ENCODE data around the gene SSX5. TPM values are rescaled to one million over a fixed set of nuclear protein-coding genes. Genes with fewer than 3 reads are reported as not detected.
"Not testable (repeated sequence)": the region's sequence is repeated elsewhere in the genome, so short reads cannot be mapped to it uniquely, and the experiment has no call there.

The SSX5 gene
- total RNA-seq, 1 experiment from 2014 or later = not detected

- H3K18ac ChIP-seq (ENCODE audit: insufficient read length, low read depth, low read length); H2BK5ac ChIP-seq (ENCODE audit: insufficient read length, low read length); H3K4me2 ChIP-seq (ENCODE audit: insufficient read depth, insufficient read length, low read length); H2BK12ac ChIP-seq (ENCODE audit: insufficient read length, low read depth, low read length); H3K56ac ChIP-seq (ENCODE audit: insufficient read length, low read depth, low read length); H3K36me3 Mint-ChIP-seq (ENCODE audit: insufficient read depth in 1 of 3, low read depth in 3 of 3); H3K27me3 ChIP-seq (ENCODE audit: insufficient read depth, low read length); H3K23me2 ChIP-seq (ENCODE audit: insufficient read length, low read depth, low read length, poor library complexity, severe bottlenecking); H2AK5ac ChIP-seq (ENCODE audit: insufficient read length, low read length); H4K5ac ChIP-seq (ENCODE audit: insufficient read length, low read depth, low read length); H3K27ac Mint-ChIP-seq; H3K14ac ChIP-seq (ENCODE audit: insufficient read depth, low read length); H2AFZ ChIP-seq (ENCODE audit: low read length); H3K4ac ChIP-seq (ENCODE audit: low read depth, low read length); H3K4me3 Mint-ChIP-seq; H2BK20ac ChIP-seq (ENCODE audit: low read depth, low read length, poor library complexity, severe bottlenecking); H3T11ph ChIP-seq (ENCODE audit: low read length); H4K20me1 ChIP-seq (ENCODE audit: control insufficient read depth, insufficient read depth, insufficient read length); H3K4me1 ChIP-seq (ENCODE audit: insufficient read depth, low read length); H2BK120ac ChIP-seq (ENCODE audit: low read depth, low read length, poor library complexity, severe bottlenecking); H3K4me1 Mint-ChIP-seq; DNase-seq; H4K91ac ChIP-seq (ENCODE audit: insufficient read length, low read depth, low read length); H4K8ac ChIP-seq (replicated peaks; ENCODE audit: insufficient read length, low read depth, low read length); H3K79me1 ChIP-seq (ENCODE audit: insufficient read depth, low read depth, low read length, poor library complexity, severe bottlenecking); H3K9me3 ChIP-seq (ENCODE audit: control insufficient read depth, low read depth, low read length); H3K23ac ChIP-seq (ENCODE audit: insufficient read length, low read depth, low read length); H3K79me2 ChIP-seq (ENCODE audit: insufficient read depth, low read length); H2BK15ac ChIP-seq (ENCODE audit: low read depth, low read length); H3K9ac ChIP-seq (ENCODE audit: extremely low read depth, insufficient read length, low read length); H3K27me3 Mint-ChIP-seq (ENCODE audit: low read depth); H3K27ac ChIP-seq (ENCODE audit: insufficient read length, low read depth, low read length): not testable (repeated sequence)
- WGBS (ENCODE audit: extremely low coverage, insufficient read length, low lambda C conversion rate) = no CpG with 5 or more reads among the region's 2 CpGs
- H3K9me3 Mint-ChIP-seq = peaks cover 40% of the 10 kb centered on the region in 2 experiments
Observed at GRCh38 chrX:48141810-48142508, 54.6 kb downstream of the SSX5 start.

GRCh38 chrX:48139076-48139475 is 57.5 kb downstream of the SSX5 start:
- H2BK15ac ChIP-seq (ENCODE audit: low read depth, low read length); H3K18ac ChIP-seq (ENCODE audit: insufficient read length, low read depth, low read length); H2BK120ac ChIP-seq (ENCODE audit: low read depth, low read length, poor library complexity, severe bottlenecking); DNase-seq; H3K23me2 ChIP-seq (ENCODE audit: insufficient read length, low read depth, low read length, poor library complexity, severe bottlenecking); H3K4me2 ChIP-seq (ENCODE audit: insufficient read depth, insufficient read length, low read length); H2BK5ac ChIP-seq (ENCODE audit: insufficient read length, low read length); H3K56ac ChIP-seq (ENCODE audit: insufficient read length, low read depth, low read length); H2BK20ac ChIP-seq (ENCODE audit: low read depth, low read length, poor library complexity, severe bottlenecking); H2BK12ac ChIP-seq (ENCODE audit: insufficient read length, low read depth, low read length); H4K20me1 ChIP-seq (ENCODE audit: control insufficient read depth, insufficient read depth, insufficient read length); H3K79me1 ChIP-seq (ENCODE audit: insufficient read depth, low read depth, low read length, poor library complexity, severe bottlenecking); H2AFZ ChIP-seq (ENCODE audit: low read length); H3K4me3 Mint-ChIP-seq; H3K79me2 ChIP-seq (ENCODE audit: insufficient read depth, low read length); H3K14ac ChIP-seq (ENCODE audit: insufficient read depth, low read length); H3K4ac ChIP-seq (ENCODE audit: low read depth, low read length); H4K5ac ChIP-seq (ENCODE audit: insufficient read length, low read depth, low read length); H4K91ac ChIP-seq (ENCODE audit: insufficient read length, low read depth, low read length); H2AK5ac ChIP-seq (ENCODE audit: insufficient read length, low read length); H3K4me1 Mint-ChIP-seq; H3K27ac ChIP-seq (ENCODE audit: insufficient read length, low read depth, low read length); H4K8ac ChIP-seq (replicated peaks; ENCODE audit: insufficient read length, low read depth, low read length); H3T11ph ChIP-seq (ENCODE audit: low read length); H3K9me3 ChIP-seq (ENCODE audit: control insufficient read depth, low read depth, low read length); H3K9ac ChIP-seq (ENCODE audit: extremely low read depth, insufficient read length, low read length); H3K23ac ChIP-seq (ENCODE audit: insufficient read length, low read depth, low read length); H3K27me3 ChIP-seq (ENCODE audit: insufficient read depth, low read length); H3K27ac Mint-ChIP-seq; H3K4me1 ChIP-seq (ENCODE audit: insufficient read depth, low read length); H3K36me3 Mint-ChIP-seq (ENCODE audit: insufficient read depth in 1 of 3, low read depth in 3 of 3); H3K27me3 Mint-ChIP-seq (ENCODE audit: low read depth): not testable (repeated sequence)
- H3K9me3 Mint-ChIP-seq = peaks cover 19 to 26% of the 10 kb centered on the region in 2 experiments
- WGBS (ENCODE audit: extremely low coverage, insufficient read length, low lambda C conversion rate) = no CpG with 5 or more reads among the region's 33 CpGs

Data from H9 (cell line).